T-helper 2 cell treated with Interferon-gamma antibody and Interleukin-4, amounts not matched to agents 100 ng/mL and 5 ng/mL, for 36 hours (primary cell): Measurements from ENCODE around the gene ASIC3. TPM values are rescaled to one million over a fixed set of nuclear protein-coding genes. Genes with fewer than 3 reads are reported as not detected.

Source experiments
- intact Hi-C: fragments of 100-400 bp; cut with micrococcal nuclease; formaldehyde crosslinking; loops from one replicate; pipeline ENCODE4 v1.15.1; 2023
- total RNA-seq: library from RNA; stranded (reverse); gene quantifications from 2 replicates; pipeline ENCODE4 v1.2.3, GENCODE V29; 2022

ASIC3 gene
- total RNA-seq, 1 donor from 2014 or later: 6.0 TPM

GRCh38 chr7:151056283-151056665 lies 7.9 kb downstream of the ASIC3 start:
- intact Hi-C loops: loop anchor here (5.0 kb wide), 1 partner anchor 44 kb away; no protein-coding TSS in a partner anchor

DNA sequence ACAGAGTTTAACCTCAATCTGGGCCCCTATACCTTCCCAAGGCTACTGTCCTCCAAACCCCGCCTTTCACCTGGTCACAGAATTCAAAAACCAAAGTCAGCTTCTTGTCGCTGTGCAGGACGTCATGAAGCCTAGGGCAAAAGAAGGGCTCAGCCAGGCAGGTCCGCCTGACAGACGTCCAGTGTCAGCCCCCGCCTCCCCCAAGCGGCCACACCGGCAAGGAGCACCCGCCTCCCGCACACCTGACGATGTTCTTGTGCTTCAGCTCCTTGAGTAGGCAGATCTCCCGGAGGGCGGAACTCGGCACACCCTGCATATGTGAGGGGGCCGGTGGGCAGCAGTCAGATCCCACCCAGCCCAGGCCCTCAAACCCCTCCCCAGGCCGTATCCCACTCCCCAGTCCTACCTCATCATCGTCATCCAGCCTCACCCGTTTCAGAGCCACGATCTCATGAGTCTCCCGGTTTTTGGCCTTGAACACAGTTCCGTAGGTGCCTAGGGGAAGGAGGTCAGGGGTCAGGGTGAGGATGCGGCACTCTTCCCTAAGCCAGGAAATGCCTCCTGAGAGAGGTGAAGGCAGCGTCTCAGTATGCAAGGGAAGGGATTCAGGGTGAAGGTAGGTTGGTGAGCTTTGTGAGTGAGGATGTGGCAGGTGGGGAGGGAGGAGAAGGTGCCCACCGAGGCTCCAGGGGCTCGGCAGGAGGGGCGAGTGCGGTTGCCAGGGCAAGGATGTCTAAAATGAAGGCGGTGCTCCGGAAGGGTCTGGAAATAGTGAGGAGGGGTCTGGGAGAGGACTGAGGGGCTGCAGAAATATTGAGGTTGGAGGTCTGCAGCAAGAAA lies 8.6 kb downstream of the ASIC3 start:
- intact Hi-C loops: loop anchor here (1.0 to 5.0 kb wide), 2 partner anchors 45 to 170 kb away; partner anchors contain the start of gene ABCF2

DNA sequence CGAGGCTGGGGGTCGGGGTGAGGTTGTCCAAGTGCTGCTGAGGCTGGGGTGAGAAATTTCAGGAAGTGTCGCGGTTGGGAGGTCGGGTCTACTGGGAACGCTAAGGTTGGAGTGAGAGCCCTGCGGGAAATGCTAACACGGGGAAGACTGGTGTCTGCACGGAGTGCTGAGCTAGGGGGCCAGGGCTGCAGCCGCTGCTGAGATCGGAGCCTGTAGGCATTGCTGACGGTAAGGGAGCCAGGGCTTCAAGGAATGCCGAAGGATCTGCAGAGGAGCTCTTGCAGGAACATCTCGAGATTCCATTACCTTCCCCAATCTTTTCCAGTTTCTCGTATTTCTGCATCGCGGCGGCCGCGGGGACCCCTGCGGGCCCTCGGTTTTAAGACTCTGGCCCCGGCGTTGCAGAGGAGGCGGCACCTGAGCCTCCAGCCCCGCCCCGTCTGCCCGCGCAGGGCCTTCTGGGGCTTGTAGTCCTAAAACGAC lies 9.2 kb downstream of the ASIC3 start, which contains the start of gene CDK5:
Gene CDK5, minus strand, starts transcription at position 392 of the 483 bp plus-strand sequence. Its CDS starts 49 bp downstream, at position 343.
- intact Hi-C loops: loop anchor here (1.0 to 5.0 kb wide), 2 partner anchors 45 to 170 kb away; partner anchors contain the start of gene ABCF2

GRCh38 chr7:151057989-151058780 lies 9.9 kb downstream of the ASIC3 start:
- intact Hi-C loops: loop anchor here (1.0 to 5.0 kb wide), 7 partner anchors 22 to 175 kb away; partner anchors contain the start of genes ABCB8, ABCF2, CHPF2 and FASTK

DNA sequence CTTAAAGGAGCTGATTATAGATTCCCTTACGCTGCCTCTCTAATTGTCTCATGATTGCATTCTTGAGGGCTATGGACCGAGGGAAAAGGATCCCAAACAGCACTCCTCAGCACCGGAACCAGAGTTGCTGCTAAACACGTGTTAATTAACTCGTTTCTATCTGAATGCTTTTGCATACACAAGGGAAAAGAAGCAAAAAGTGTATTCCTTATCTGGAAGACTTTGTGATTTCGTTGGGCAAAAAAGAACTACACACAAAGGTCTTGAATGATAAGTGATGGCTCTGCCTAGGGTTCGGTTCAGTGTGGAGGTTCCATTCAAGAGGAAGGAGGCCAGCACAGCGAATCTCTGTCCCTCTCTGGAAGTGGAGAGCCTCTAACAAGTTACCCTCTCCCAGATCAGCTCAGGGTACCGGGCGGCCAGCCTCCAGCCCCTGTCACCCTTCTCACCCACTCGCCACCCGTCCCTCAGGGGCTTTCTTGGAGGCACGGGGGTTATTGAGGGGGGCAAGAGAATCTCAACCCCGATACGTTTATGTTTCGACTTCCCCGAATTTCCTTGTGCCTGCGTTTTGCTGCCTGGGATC lies 10.5 kb downstream of the ASIC3 start:
- intact Hi-C loops: loop anchor here (1.0 to 5.0 kb wide), 6 partner anchors 21 to 174 kb away; partner anchors contain the start of genes ABCB8, CHPF2 and FASTK

DNA sequence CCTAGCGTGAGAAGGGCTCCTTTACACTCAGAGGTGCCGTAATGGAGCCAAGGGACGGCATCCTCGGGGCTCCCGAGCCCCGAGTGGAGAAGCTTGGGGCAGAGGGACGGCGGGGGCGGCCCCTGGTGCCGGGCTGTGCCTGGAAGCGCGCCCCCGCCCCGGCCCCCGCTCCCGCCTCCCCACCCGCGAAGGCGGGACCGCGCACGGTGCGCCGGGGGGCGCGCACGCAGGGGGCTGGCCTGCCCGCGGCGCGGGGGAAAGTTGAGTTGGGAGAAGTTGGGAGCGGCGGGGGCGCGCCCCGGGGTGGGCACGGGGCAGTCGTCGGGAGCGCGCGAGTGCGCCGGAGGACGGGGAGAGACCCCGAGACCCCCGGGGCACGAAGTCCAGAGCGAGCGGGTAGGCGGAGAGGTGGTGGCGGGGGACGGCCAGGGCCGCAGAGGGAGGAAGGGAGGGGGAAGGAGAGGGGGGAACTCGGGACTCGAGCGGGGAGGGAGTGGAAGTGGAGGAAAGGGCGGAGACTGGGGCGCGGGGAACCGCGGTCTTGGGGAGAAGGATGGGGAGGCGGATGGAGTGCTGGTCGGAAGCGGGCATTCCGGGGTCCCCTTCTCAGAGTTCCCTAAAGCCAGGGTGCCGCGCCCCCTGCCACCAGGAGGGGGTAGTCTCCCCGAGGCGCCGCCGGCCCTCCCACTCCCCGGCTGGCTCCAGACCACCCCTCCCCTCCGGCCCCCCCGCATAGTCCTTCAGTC lies 11.2 kb downstream of the ASIC3 start, which contains the start of gene SLC4A2:
Gene SLC4A2, plus strand, starts transcription at position 223 of the 746 bp plus-strand sequence. CDS start 2,399 bp downstream, outside the sequence.
- intact Hi-C loops: loop anchor here (2.0 to 5.0 kb wide), 3 partner anchors 47 to 173 kb away; partner anchors contain the start of gene CHPF2

DNA sequence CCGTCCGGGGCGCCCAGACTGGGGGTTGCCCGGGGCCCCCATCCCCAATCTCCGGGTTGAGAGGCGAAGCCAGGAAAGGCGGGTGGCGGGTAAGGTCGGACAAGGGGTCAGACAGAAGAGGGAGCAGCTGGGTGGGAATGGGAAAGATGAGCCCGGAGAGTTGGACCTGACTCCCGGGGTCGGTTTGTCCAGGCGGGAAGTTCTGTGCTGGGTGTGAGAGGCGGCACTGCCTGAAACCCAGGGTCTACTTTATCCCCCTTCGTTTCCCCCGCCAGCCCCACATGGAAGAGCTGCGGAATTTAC lies 11.7 kb downstream of the ASIC3 start:
- intact Hi-C loops: no loop called here

- intact Hi-C loops: no loop called here
Measured at GRCh38 chr7:151060416-151061212, 12.3 kb downstream of the ASIC3 start.

DNA sequence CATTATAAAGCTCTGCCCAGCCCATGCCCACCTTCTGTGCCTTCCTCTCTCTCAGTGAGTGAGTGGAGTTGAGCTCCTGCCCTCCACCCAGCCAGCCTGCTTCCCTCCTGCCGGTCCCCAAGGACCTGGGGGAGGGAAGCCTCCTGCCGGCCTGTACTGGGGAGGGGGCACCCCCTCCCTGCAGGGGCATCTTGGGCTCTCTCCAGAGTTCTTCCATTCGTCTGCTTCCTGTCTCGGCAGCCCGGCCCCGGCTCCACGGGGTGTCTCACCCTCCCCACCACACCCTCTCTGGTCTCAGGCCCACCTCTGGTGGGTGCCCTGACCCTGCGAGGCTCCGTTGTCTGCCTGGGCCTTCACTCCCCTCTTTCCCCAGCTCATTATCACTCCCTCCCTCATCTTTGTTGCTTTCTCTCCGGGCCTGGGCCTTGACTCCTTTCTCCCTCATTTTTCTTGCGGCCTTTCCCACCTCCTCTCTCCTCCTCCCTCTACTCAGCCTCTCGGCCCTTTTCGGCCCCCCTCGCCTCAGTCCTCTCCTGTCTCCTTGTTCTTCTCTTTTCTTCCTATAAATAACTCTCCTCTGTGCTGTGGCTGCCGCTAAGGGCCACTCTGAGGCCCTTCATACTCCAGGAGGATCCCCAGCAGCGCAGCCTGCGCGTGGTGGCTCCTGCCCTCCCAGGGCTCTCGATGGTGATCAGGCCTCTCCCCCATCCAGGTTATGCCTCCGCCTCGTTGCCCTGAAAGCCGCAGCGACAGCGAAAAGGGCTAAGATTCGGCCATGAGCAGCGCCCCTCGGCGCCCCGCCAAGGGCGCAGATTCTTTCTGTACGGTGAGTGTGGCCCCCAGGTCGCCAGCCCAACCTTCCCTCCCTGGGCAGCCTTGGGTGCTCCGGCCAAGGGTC lies 13.1 kb downstream of the ASIC3 start:
- intact Hi-C loops: no loop called here

DNA sequence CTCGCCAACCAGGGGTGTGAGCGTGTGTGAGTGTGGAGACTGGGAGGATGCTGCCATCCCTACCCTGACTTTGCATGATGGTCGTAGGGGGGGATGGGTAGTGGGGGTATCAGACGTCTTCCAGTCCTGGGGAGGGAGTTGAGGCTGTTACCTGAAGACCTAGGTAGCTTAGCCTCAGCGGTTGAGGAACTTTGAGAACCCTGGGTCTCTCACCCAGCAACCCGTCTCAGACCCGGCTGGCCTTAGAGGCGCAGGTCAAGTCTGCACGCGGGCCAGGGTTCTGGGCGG lies 13.7 kb downstream of the ASIC3 start:
- intact Hi-C loops: no loop called here

DNA sequence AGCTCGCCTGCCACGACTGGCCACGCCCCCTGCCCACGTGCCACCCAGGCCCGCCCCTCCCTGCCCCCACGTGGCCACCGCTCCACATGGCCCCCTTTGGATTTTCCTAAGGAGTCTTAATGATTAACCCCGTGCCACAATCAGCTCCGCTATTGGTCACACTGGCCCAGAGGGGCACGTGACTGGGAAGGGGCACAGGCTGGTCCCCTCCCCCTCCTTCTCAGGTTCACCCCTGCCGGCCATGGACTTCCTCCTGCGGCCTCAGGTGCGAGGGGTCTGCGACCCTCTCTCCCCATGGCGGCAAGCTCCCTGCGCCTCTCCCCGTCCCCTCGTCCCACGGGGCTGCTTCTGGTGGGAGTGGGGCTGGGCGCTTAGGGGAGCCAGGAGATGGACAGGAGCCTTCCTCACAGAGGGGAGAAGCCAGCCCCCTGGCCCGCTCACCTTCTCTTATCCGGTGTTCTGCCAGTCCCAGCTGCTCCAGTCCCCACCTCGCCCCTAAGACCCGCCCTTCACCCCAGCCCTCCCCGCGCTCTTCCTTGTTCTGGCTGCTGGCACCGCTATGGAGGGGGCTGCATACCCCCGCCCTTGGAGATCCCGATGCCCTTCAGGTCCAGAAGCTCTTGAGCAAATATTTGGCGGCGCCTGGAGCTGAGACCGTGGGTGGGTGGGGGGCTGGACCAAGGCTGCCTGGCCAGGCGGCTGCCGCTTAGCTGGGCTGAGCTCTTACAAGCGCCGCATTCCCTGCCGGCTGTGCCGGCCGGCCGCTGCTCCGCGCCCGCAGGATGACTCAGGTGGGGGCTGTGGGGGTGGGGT lies 14.3 kb downstream of the ASIC3 start:
- intact Hi-C loops: no loop called here

DNA sequence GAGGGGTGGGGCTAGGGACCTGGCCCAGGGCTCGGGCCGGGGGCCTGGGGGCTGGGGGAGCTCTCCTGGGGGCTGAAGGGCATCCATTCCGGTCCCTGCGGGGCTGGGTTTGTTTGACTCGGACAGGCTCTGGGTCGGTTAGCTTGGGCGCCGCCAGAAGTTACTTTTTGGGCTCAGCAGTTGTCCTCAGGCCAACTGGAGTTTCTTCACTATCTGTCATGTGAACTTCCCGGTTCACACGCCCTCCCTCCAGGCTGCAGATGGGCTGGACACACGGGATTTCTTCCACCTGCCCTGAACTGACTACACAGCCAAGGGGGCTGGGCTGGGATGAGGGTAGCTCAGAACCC lies 14.9 kb downstream of the ASIC3 start:
- intact Hi-C loops: no loop called here

DNA sequence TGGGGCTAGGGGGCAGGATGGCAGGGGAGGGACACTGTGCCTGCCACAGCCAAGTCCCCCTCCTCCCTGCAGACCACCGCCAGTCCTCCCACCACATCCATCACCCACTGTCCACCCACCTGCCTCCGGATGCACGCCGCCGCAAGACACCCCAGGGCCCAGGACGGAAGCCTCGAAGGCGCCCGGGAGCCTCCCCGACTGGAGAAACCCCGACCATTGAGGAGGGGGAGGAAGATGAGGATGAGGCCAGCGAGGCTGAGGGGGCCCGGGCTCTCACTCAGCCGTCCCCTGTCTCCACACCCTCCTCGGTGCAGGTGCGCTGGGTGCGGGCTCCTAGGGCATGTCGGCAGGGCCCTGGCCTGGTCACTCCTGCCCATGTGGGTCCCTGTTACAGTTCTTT lies 16.1 kb downstream of the ASIC3 start:
- intact Hi-C loops: no loop called here

DNA sequence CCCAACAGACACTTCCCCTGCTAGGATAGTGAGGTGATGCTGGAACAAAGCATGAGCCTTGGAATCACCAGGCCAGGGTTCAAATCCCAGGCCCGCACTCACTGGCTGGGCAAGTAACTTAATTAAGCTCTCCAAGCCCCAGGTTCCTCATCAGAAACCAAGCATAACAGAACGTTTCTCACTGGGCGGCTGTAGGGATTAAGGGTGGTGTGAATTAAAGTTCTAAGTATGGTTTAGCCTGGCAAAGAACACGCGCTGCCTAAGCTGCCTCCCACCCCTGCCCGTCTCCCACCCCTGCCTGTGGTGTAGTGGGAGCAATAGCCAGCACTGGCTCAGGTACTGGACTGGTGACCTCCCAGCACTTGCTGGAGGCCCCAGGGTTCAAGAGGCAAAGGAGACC lies 16.7 kb downstream of the ASIC3 start:
- intact Hi-C loops: no loop called here

DNA sequence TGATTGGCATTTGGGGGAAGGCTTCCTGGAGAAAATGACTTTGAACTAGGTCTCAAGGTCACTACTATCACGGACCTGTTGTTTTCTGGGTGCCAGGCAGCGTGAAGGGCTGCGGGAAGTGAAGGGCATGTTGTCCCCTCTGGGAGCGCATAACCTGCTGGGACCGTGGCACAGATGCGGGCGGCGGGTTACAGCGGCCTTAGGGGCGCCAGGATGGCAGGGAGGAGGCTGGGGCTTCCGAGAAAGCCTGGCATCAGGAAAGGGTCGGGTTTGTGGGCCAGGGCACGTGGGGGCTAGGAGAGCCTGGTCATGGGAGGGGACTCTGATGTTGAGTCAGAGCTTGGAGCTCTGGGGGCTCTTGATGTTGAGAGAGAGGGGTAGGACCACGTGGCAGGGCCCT lies 17.2 kb downstream of the ASIC3 start:
- intact Hi-C loops: no loop called here

GRCh38 chr7:151066273-151066974 lies 18.1 kb downstream of the ASIC3 start:
- intact Hi-C loops: no loop called here

GRCh38 chr7:151068069-151068773 lies 19.9 kb downstream of the ASIC3 start:
- intact Hi-C loops: no loop called here
